DND-41 (cell line): ENCODE data around the gene MBD6.

Source experiments
- CTCF ChIP-seq: IDR thresholded peaks from 2 replicates; pipeline ENCODE4 v1.5.1; 2012; ENCODE audit warnings: borderline replicate concordance, low read length, moderate library complexity, mild to moderate bottlenecking; ENCODE audit not compliant: poor library complexity, severe bottlenecking; ENCODE audit errors: extremely low read depth
- EZH2 ChIP-seq: IDR thresholded peaks from 3 replicates; pipeline ENCODE4 v1.6.1; 2012; ENCODE audit warnings: borderline replicate concordance, low read depth, mild to moderate bottlenecking, moderate library complexity, low read length, inconsistent platforms; ENCODE audit not compliant: severe bottlenecking

GRCh38 chr12:57549909-57550640, 27.5 kb downstream of the MBD6 start, which contains the start of gene KIF5A:
- no peak for TF ChIP-seq CTCF
- TF ChIP-seq EZH2, result no peak
